Measurements from ENCODE around the gene PPP1R3G.

Gene PPP1R3G

GRCh38 chr6:5094327-5094726 lies 9.2 kb downstream of the PPP1R3G start:
- no peak for DNase-seq (ENCODE audit: low read depth)

DNA sequence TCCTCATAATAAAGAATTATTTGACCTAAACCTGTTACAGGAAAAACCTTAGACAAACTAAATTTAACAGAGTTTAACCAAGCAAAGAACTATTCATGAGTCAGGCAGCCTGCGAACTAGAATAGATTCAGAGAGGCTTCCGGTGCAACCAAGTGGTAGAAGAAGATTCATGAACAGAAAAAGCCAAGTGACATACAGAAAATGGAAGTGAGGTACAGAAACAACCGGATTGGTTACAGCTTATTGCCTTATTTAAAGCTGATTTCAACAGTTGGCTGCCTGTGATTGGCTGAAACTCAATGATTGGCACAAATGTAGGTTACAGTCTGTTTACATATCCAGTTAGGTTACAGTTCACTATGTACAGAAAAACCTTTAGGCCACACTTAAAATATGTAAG lies 10.1 kb downstream of the PPP1R3G start:
- DNase-seq (ENCODE audit: low read depth): no peak

GRCh38 chr6:5096482-5096881 lies 11.3 kb downstream of the PPP1R3G start:
- DNase-seq (ENCODE audit: low read depth): no peak

DNA sequence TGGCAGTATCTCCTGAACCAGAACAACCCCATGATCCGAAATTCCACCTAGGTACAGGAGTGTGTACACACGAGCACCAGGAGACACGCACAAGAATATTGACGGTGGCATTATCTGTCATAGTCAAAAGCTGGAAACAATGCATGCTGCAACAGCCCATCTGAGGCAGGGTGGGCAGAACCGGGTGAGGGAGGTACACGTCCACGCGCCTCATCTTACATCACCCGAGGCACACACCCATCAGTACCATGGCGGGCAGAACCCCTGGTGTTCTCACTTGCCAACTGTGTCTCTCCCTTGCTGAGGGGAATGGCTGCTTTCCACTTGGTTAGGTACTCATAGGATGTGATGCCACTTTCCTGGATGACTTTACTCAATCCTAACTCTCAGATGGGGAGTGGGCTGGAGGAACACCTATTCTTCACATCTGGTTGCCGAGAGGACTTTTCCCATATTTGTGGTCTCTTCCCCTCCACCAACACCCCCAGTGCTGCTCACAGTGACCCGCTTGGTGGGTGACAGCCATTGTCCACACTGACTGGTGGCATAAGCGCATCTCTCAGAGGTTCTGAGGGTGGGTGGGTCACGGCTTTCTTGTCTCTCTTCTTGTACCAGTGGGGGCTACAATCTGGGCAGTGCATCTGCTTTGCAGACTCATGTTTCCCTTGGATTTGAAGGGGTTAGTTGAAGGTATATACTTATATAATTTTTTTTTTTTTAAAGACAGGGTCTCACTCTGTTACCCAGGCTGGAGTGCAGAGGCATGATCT lies 13.5 kb downstream of the PPP1R3G start:
- DNase-seq (ENCODE audit: low read depth): no peak

DNA sequence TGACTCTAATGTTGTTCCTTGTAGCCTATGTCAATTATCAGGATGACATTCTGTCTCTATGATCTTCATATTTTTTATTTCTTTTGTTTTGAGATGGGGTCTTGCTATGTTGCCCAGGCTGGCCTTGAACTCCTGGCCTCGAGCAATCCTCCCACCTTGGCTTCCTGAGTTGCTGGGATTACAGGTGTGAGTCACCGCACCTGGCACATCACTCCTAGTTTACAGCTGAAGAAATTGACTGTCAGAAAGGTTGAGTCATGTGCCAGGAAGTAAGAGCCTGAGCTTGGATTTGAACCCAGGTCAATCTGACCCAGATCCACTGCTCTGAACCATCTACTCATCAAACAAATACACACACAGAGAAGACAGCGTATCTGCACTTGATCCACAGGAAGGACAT lies 14.4 kb downstream of the PPP1R3G start:
- no peak for DNase-seq (ENCODE audit: low read depth)

GRCh38 chr6:5100806-5101205 lies 15.7 kb downstream of the PPP1R3G start:
- DNase-seq (ENCODE audit: low read depth): no peak

- no peak for DNase-seq (ENCODE audit: low read depth)
These were observed 17.3 kb downstream of the PPP1R3G start for GRCh38 chr6:5102267-5102970.

GRCh38 chr6:5103250-5103649 lies 18.1 kb downstream of the PPP1R3G start:
- DNase-seq (ENCODE audit: low read depth): no peak

GRCh38 chr6:5104667-5105066 lies 19.5 kb downstream of the PPP1R3G start:
- no peak for DNase-seq (ENCODE audit: low read depth)

GRCh38 chr6:5105146-5105545 lies 20.0 kb downstream of the PPP1R3G start:
- no peak for DNase-seq (ENCODE audit: low read depth)

DNA sequence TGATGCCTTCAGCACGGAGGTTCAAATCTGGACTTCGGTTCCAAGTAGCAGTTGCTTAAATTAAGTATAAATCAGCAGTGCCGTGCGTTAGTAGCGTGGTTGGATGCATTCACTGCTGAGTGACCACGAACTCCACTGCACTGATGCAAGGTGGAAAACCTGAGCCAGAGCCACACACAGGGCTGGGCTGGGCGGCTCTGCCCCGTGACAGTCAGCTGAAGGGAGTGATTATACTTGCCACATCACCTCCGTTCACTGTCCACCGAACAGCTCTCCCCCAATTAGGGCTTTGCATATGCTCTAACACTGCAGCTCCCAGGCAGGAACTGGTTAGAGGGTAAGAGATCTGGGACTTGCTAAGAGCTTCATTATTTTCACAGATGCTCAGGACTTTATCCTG lies 22.2 kb downstream of the PPP1R3G start:
- no peak for DNase-seq (ENCODE audit: low read depth)

- DNase-seq (ENCODE audit: low read depth): no peak
These were observed 22.9 kb downstream of the PPP1R3G start for GRCh38 chr6:5108068-5108467.

DNA sequence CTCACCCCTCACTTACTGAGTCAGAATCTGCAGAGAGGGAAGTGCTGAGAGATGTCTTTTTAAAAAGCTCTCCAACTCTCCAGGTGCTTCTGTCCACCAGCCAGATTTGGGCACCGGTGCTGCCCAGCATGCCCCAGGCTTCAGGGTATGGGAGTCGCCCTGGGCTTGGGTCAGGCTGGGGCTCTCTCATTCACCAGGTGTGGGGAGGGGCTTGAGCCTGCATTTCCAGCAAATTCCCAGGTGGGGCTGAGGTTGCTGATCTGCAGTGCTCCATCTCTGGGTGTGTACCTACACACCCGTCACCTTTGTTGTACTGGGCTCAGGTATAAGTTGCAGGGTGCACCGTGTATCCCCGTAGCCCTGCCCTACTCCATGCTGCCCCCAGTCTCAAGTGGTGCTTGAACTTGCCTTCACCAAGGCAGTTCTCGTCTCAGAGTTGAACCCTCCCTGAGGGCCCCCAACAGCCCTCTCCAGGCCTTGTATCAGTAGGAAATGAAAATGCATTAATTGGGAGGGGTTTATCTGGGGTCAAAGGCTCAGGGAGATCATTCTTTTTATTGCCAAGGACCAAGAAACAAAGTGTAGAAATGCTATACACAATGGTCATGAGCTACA lies 23.5 kb downstream of the PPP1R3G start:
- no peak for DNase-seq (ENCODE audit: low read depth)

DNA sequence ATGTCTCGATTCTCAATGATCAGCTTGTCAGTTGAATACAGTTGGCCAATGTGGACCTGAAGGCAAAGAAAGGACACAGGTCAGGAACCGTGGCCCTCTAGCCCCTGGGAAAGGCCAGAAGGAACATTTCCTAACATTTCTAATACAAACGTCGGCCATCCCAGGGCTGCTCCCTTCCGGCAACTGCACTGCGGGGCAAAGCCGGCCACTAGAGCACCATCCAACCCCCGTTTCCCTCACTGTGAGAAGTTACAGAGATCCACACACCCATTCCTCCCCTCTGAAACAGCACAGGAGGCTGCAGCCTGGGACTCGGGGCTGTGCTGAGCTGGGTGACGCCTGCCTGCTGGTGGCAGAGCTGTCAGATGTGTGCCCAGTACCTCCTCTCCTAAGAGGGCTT lies 24.3 kb downstream of the PPP1R3G start:
- no peak for DNase-seq (ENCODE audit: low read depth)

DNA sequence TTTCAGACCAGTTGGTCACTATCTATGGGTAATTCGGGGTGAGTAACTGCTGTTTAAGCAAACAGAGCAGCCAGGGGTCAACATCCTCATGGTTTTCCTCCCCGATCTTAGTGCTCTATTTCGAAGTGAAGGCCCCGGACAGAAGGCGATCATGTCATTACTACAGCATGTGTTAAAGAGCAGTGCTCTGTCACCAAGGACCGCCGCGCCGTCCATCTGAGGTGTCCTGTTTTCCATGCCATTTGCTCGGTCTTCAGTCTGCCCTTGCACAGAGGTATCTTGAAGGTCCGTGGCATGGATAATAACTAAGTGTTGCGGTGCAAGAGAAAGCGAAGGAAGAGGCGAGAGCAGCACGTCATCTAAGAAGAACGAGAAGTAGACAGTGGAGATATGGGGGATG lies 25.1 kb downstream of the PPP1R3G start:
- no peak for DNase-seq (ENCODE audit: low read depth)

DNA sequence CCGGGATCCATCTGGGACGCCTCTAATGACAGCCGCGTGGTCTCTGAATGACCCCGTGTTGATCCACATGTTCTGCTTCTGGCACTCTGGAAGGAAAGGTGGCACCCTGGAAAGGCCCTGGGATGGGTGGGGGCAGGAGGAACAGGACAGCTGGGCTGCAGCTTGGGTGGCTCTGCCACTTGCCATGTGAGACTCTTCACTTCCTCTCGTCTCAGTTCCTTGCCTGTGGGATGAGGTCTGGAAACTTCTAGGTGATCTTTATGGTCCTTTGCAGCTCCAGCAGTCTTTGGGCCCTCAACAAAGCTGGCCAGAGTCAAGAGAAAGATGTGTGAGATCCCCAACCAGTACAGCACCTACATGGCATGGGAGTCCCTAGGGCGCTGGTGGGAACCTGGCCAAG lies 26.5 kb downstream of the PPP1R3G start:
- no peak for DNase-seq (ENCODE audit: low read depth)

GRCh38 chr6:5112066-5112799 lies 27.1 kb downstream of the PPP1R3G start:
- no peak for DNase-seq (ENCODE audit: low read depth)

DNA sequence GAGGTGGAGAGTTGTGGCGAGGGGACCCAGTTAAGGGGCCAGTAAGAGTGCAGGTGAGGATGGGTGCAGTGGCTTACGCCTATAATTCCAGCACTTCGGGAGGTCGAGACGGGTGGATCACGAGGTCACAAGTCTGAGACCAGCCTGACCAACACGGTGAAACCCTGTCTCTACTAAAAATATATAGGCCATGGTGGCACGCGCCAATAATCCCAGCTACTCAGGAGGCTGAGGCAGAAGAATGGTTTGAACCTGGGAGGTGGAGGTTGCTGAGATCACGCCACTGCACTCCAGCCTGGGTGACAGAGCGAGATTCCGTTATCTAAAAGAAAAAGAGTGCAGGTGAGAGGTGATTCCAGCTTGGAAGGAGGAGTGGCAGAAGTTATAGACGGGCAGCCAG lies 28.0 kb downstream of the PPP1R3G start:
- DNase-seq (ENCODE audit: low read depth): no peak

GRCh38 chr6:5115168-5115567 lies 30.0 kb downstream of the PPP1R3G start:
- DNase-seq (ENCODE audit: low read depth): no peak

GRCh38 chr6:5116243-5116991 lies 31.3 kb downstream of the PPP1R3G start:
- DNase-seq (ENCODE audit: low read depth): no peak

- no peak for DNase-seq (ENCODE audit: low read depth)
These were observed 34.2 kb downstream of the PPP1R3G start for GRCh38 chr6:5119090-5119951.

Data from activated gamma-delta T cell treated with anti-CD3 and anti-CD28 coated beads, Interleukin-2, amount 50 U/mL, for 16 hours (primary cell).